ENCODE data around the gene PDE5A. TPM values are rescaled to one million over a fixed set of nuclear protein-coding genes. Genes with fewer than 3 reads are reported as not detected.

The PDE5A gene
- total and polyA plus RNA-seq, 2 donors (not counting 1 experiment from before 2014, with no cell fraction given): 0.49 to 1.4 TPM

DNA sequence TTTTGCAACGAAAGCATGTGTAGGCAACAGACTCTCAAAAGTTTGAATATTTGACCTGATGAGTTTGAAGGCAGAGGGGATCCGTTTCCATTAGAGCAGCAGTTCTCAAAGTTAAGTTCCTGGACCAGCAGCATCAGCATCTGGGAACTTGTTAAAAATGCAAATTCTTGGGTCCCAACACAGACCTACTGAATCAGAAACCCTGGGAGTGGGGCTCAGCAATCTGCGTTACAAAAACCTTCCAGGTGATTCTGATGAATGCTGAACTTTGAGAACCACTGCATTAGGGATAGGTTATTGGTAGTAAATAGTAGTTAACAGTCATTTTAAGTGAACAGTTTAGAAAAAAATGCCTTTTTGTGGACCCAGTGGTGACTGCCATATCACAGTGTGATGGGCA is 98.8 kb downstream of the PDE5A start:
- POLR2A ChIA-PET: no interaction called here
- no peak for ATAC-seq (ENCODE audit: low read depth)
- CTCF ChIA-PET: no interaction called here
- H3K9ac ChIP-seq (ENCODE audit: low read length): no peak overlapping the region
- intact Hi-C loops (cut with micrococcal nuclease): no loop called here
- no peak overlapping the region for H3K4me2 ChIP-seq (replicated peaks; ENCODE audit: low read depth, low read length, poor library complexity, severe bottlenecking)
- H3K4me3 Mint-ChIP-seq: no peak overlapping the region
- WGBS (ENCODE audit: insufficient coverage): 96% methylated on average over 3 of the region's 3 CpGs
- H3K27me3 Mint-ChIP-seq: no peaks in the 10 kb centered on the region
- H3K4me1 Mint-ChIP-seq: no peaks in the 10 kb centered on the region
- H2AFZ ChIP-seq (ENCODE audit: insufficient read depth, low read depth, low read length, poor library complexity, severe bottlenecking): no peak overlapping the region
- H3K9me3 Mint-ChIP-seq (ENCODE audit: insufficient read depth): no peaks in the 10 kb centered on the region
- DNase-seq: no peak
- H3K79me2 ChIP-seq (ENCODE audit: control insufficient read depth, insufficient read depth, low read length): no peaks in the 10 kb centered on the region
- no peaks in the 10 kb centered on the region for H3K36me3 ChIP-seq (replicated peaks in 1 of 2; ENCODE audit: control extremely low read depth in 1 of 2, control insufficient read depth in 1 of 2, extremely low read depth in 1 of 2, insufficient read depth in 2 of 2, low read length in 1 of 2)
- no peaks in the 10 kb centered on the region for H3K27me3 ChIP-seq (replicated peaks in 1 of 4; ENCODE audit: control extremely low read depth in 1 of 4, control insufficient read depth in 3 of 4, insufficient read depth in 4 of 4, low read length in 3 of 4)
- H4K20me1 ChIP-seq (ENCODE audit: control insufficient read depth, insufficient read depth, low read length, poor library complexity, severe bottlenecking): no peaks in the 10 kb centered on the region
- no peaks in the 10 kb centered on the region for H3K4me1 ChIP-seq (ENCODE audit: control insufficient read depth in 2 of 2, insufficient read depth in 2 of 2, low read length in 2 of 2)
- peaks cover 0 to under 1% (median 0%) of the 10 kb centered on the region in 3 donors for H3K9me3 ChIP-seq (ENCODE audit: control extremely low read depth in 1 of 3, control insufficient read depth in 2 of 3, insufficient read depth in 1 of 3, low read length in 2 of 3)
- no peak overlapping the region for H3K27ac Mint-ChIP-seq
- TF ChIP-seq, protein P1, sequence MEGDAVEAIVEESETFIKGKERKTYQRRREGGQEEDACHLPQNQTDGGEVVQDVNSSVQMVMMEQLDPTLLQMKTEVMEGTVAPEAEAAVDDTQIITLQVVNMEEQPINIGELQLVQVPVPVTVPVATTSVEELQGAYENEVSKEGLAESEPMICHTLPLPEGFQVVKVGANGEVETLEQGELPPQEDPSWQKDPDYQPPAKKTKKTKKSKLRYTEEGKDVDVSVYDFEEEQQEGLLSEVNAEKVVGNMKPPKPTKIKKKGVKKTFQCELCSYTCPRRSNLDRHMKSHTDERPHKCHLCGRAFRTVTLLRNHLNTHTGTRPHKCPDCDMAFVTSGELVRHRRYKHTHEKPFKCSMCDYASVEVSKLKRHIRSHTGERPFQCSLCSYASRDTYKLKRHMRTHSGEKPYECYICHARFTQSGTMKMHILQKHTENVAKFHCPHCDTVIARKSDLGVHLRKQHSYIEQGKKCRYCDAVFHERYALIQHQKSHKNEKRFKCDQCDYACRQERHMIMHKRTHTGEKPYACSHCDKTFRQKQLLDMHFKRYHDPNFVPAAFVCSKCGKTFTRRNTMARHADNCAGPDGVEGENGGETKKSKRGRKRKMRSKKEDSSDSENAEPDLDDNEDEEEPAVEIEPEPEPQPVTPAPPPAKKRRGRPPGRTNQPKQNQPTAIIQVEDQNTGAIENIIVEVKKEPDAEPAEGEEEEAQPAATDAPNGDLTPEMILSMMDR (IDR thresholded peaks at IDR 0.05): no peak
- TF ChIP-seq EZH2 (IDR thresholded peaks at IDR 0.05; ENCODE audit: borderline replicate concordance, insufficient read depth, low read depth, low read length, poor library complexity, severe bottlenecking): no peak
- no peak overlapping the region for H3K4me3 ChIP-seq (ENCODE audit: control extremely low read depth in 1 of 5, extremely low read depth in 1 of 5, insufficient read depth in 1 of 5, low read depth in 2 of 5, low read length in 4 of 5)
- no peak overlapping the region for H3K27ac ChIP-seq (ENCODE audit: low read length in 2 of 2)

DNA sequence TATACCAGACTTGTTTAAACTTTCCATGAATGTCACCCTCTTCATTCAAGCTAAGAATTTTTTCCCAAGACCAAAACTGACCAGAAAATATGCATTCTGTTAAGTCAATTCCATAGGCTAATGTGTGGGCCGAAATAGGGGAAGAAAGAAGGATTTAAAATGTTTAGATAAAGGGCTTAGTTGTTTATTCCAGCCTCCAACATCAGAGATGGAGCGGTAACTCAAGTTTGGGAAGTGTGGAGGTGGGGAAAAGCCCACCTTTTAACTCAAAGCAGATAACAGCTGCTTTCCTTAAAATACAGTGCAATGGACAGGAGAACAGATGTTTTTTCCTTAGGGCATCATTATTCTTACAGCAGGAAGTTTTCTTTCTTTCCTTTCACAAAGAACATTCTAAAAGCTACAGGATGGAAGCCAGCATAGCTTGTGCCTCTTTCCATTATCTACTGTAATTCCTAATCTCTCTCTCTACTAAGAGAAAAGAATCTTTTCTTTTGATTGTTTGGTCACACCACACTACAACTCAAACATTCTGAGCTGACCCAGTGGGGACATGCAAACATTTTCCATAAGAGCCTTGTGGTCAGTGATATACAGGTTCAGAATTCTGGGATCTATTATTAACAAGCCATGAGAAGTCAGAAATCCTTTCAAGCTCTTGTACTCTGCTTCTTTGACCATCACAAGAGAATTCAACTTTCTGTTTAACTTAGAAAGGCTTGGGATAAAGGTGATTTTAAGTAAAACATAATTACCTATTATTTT is 101.6 kb downstream of the PDE5A start:
- intact Hi-C loops (cut with micrococcal nuclease): no loop called here
- no peak for DNase-seq

More for the DNA sequence above, 101.6 kb downstream of the PDE5A start:
- no CpG with 5 or more reads among the region's 2 CpGs for WGBS (ENCODE audit: insufficient coverage)
- Histone ChIP-seq H3K79me2 (ENCODE audit: control insufficient read depth, insufficient read depth, low read length) (no peaks in the 10 kb centered on the region), H3K4me3 (ENCODE audit: control extremely low read depth in 1 of 5, extremely low read depth in 1 of 5, insufficient read depth in 1 of 5, low read depth in 2 of 5, low read length in 4 of 5) (no peak overlapping the region), H3K4me1 (ENCODE audit: control insufficient read depth in 2 of 2, insufficient read depth in 2 of 2, low read length in 2 of 2) (no peaks in the 10 kb centered on the region), H3K9ac (ENCODE audit: low read length) (no peak overlapping the region), H3K9me3 (ENCODE audit: control extremely low read depth in 1 of 3, control insufficient read depth in 2 of 3, insufficient read depth in 1 of 3, low read length in 2 of 3) (no peaks in the 10 kb centered on the region), H4K20me1 (ENCODE audit: control insufficient read depth, insufficient read depth, low read length, poor library complexity, severe bottlenecking) (no peaks in the 10 kb centered on the region), H3K27ac (ENCODE audit: low read length in 2 of 2) (no peak overlapping the region), H2AFZ (ENCODE audit: insufficient read depth, low read depth, low read length, poor library complexity, severe bottlenecking) (no peak overlapping the region), H3K27me3 (replicated peaks in 1 of 4; ENCODE audit: control extremely low read depth in 1 of 4, control insufficient read depth in 3 of 4, insufficient read depth in 4 of 4, low read length in 3 of 4) (no peaks in the 10 kb centered on the region), H3K4me2 (replicated peaks; ENCODE audit: low read depth, low read length, poor library complexity, severe bottlenecking) (no peak overlapping the region), H3K36me3 (replicated peaks in 1 of 2; ENCODE audit: control extremely low read depth in 1 of 2, control insufficient read depth in 1 of 2, extremely low read depth in 1 of 2, insufficient read depth in 2 of 2, low read length in 1 of 2) (no peaks in the 10 kb centered on the region)
- CTCF ChIA-PET: no interaction called here
- no peak for ATAC-seq (ENCODE audit: low read depth)
- Mint-ChIP-seq H3K27me3 (no peaks in the 10 kb centered on the region), H3K4me1 (no peaks in the 10 kb centered on the region), H3K9me3 (ENCODE audit: insufficient read depth) (no peaks in the 10 kb centered on the region), H3K27ac (no peak overlapping the region), H3K4me3 (no peak overlapping the region)
- POLR2A ChIA-PET: no interaction called here
- TF ChIP-seq, protein P1 (IDR thresholded peaks at IDR 0.05): no peak
- TF ChIP-seq EZH2 (IDR thresholded peaks at IDR 0.05; ENCODE audit: borderline replicate concordance, insufficient read depth, low read depth, low read length, poor library complexity, severe bottlenecking): no peak
